Bone marrow (tissue), 2 donors: ENCODE measurements around the gene PGM5.

Source experiments
- DNase-seq, 2 donors: peaks; one replicate each; lab custom pipeline; 2025; lab: John Stamatoyannopoulos, UW

The PGM5 gene

DNA sequence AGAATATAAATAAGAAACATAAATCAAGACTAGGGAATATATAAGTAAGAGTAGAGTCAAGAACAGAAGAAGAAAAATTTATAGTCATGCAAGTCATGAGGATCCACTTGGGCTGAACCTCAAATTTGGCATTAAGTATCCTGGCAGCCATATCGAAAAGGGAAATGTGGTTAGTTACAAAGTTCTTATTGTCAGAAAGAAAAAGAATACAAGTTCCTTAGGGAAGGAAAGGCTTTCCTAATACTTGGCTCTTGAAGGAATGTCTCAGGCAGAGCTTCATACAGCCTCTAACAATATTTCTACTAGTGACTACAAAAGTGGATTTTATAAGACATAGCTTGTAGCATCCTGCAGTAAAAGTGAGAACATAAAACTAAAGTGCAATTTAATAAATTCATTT, 138.8 kb downstream of the PGM5 start:
- no peak for DNase-seq

DNA sequence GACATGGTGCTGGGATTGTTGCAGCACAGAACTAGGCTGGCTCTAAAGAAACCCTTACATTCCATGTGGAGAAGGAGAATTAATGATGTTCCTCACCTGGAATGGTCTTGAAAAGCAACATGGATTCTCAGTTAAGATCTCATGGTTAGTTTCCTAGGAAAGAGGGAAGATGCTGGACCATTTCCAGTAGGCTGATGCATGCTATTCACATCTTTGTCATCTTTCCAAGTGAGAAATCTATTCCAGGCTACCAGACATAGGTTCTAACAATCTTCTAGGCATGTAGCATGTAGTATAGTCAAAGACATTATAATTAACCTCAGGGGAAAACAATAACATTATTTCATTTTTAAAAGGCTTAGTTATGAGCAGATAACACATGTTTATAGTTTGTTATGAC, 139.9 kb downstream of the PGM5 start:
- no peak for DNase-seq

DNA sequence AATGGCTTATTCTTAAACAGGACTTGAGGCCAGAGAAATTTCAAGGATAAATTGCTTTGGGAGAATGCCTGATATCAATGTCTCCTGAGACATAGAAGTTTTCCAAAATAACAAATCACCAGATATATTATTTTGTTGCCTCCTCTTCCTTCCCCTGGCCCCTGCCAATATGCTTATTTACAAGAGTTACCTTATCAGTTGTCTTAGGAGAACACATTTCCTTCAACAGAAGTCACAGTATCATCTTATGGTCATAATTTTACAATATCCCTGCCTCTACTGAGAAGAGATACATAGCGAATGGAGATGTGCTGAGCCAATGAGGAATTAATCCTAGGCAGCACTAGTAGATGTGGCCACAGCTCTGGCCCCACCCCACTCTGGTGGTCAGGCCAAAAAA, 141.2 kb downstream of the PGM5 start:
- DNase-seq = no peak

DNA sequence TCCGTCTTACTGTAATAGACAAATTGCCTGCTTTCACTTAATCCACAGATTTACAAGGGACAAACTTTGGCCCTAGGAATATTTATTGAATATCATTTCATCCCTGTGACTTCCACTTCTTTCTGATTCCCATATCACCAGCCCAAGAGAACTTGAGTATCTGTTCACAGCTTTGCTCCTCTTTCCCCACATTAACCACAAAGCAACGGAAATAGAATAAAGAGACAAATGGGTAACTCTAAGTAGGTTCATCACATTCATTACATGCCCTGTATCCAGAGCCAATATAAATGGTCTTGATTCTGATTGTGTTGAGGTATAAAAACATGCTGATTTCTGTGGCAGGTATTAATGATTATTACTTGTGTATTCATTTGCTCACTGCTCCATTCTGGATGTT, 142.4 kb downstream of the PGM5 start:
- no peak for DNase-seq

DNA sequence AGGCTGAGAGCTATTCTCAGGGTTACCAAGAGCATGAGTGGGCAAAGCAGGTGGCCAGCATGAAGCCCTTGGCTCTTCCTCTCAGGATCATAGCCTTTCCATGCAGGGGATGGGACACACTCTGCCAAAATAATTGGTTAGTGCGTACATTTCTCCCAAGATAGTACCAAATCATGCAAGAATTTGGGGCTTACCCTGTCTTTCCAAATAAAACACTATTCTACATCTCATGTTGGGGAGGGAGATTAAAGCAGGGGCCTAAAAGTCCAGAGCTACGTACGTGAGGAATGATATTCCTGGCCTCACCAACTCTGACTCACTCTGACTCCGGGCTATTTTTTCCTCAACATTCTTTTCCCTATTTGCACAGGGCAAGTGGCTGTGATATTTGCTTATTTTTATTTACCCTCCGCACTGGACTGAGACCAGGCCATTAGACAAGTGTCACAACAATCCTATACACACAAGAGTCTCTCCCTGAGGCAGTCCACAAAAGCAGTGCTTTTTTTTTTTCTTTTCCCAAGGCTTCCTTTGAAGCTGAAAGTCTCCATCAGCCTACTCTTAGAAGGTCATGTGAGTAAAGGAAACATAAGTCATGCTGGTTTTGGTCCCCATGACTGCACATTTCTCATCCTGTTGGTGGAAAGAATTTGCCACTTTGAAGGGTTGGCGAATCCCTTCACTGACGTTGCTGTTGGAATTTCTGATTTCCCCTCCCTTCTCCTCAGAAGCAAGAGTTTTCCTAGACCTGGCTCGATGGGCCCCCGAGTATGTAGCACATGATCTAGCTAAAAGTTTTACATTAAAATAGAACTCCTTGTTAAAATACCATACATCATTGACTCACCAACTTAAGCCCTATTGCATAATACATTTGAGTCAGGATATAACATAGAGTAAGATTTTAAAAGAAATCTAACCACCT, 144.3 kb downstream of the PGM5 start:
- DNase-seq = no peak

DNA sequence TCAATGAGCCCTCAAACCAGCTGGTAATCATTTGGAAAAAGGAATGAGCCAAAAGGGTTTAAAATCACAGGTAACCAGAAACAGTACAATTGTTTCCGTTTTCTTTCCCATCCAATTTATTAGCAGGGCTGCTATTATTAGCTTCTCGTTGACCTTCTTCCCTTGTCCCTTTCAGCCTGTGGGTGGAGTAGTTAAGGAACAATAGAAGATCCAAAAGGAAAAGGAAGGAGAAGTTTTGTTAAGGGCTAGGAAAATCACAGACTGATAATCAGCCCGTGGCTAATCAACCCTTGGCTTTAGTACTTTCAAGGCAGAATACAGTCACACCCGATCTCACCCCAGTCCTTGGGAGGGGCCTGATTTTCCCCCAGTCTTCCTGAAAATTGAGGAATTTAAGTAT, 145.9 kb downstream of the PGM5 start:
- no peak for DNase-seq

DNA sequence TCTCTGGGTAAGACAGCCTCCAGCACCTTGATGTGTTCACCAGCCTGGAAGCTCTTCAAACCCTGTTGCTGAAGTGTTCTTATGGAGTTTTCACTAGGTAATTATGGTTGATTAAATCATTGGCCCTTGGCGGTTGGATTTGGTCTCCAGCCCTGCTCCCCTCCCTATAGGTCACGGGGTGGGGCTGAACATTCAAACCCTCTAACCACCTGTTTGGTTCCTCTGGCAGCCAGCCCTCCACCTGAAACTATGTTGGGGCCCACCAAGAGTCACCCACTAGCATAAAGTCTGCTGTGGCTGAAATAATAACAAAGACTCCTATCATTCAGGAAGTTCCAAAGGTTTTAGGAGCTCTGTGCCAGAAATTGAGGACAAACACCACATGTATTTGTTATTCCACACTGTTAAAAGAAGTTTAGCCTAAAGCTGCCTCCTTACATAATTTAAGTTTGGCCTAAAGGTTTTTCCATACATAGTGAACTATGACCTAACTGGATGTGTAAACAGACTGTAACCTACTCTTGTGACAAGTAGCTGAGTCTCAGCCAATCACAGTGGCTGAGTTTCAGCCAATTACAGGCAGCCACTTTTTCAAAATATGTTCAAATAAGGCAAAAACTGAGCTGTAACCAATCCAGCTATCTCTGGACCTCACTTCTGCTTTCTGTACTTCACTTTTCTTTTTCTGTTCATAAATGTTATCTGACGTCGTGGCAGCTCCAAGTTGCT, 149.4 kb downstream of the PGM5 start:
- peak in 1 of 2 donors; percentile 49 for DNase-seq

DNA sequence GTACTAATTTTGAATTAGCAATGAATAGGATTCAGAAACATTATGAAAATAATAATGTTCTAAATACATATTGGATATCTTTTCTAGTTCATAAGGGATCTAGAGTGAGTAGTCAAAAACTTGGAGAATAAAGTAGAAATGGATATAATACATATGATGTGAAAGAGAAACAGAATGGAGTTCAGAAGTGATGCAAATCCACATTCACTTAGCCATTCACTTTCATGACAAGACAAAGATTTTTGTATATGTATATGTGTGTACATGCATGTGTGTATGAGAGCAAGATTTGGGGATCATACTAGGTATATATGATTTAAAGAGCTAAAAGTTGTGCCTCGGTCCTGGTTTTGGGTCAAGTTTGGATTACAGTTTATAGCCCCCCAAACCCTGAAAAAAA, 150.1 kb downstream of the PGM5 start:
- DNase-seq = no peak

DNA sequence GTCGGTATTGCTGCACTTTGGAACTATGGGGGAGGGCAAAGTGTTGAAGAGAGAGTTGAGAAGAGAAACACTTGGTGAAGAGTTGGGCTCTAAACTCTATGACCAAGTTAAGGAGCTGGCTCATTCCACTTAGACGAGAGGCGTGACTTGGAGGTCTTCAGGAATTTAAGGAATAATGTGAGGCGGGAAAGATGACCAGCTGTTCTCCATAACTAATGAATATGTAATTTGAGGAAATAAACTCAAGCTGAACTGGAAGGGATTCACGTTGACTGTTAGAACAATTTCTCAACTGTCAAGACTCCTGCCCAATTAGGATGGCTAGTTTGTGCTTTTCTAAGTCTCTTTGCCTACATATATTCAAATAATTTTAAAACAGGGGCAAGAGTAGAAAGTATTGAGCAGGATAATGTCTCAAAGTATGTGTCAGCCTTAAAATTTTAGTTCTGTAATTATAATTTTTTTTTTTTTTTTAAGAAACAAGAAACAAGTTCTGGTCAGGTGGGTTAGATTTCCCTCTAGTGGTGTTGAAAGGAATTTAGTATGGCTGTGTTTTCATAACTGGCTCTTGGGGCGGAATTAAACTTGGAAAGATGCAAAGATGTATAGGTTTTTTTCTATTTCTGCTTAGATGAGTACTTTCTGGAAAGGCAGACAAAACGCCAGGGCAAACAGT, 150.9 kb downstream of the PGM5 start:
- DNase-seq = peak in 1 of 2 donors; percentile 44

DNA sequence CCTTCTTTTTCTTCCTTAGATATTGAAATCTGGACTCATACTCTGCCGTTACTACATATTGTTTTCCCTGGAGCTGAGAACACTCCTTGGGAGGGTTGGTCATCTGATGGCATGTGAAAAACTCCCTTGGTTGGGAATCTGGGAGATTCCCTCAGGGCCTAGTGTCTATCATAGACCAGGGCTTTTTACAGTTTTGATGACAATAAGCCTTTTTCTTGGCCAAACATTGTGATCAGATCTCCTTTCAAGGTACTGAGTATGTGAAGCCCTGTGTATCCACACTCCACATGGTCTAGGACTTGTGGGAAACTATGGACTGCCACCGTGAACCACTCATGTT, 151.4 kb downstream of the PGM5 start:
- DNase-seq = no peak

DNA sequence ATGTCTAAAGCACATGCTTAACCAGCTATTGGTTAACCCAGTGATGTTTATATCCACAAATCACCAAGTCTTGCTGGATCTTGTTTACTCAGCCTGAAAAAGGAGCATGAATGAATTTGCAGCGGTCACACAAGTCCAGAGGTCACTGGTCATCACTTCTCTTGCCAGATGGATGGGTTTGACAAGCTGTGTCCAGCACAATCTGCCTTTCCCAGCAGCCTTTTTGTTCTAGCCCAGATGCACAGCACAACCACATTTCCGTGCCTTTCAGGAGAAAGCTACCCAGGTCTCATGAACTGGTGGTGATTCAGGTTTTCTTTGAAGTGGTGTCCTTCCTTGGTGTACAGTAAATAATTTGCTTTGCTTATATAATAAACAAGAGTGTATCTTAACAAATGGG, 152.1 kb downstream of the PGM5 start:
- DNase-seq = no peak

DNA sequence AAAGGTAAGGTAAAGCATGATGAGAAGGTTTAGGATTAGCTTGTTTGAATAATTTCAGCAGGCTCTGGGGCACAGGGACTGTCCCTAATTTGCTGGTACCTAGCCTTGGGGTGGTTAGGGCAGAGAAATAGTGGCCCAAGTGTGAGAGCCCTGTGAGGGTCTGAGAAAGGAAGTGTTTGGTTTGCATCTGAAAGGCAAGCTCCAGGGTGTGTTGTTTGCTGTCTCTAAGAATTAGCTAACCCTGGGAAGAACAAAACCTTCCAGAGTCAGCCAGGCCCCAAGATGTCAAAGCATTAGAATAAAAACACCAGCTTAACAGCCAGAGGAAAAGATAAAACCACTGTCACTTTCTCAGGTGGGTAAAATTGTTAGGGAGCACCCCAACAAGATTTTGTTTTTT, 153.3 kb downstream of the PGM5 start:
- DNase-seq = no peak

DNA sequence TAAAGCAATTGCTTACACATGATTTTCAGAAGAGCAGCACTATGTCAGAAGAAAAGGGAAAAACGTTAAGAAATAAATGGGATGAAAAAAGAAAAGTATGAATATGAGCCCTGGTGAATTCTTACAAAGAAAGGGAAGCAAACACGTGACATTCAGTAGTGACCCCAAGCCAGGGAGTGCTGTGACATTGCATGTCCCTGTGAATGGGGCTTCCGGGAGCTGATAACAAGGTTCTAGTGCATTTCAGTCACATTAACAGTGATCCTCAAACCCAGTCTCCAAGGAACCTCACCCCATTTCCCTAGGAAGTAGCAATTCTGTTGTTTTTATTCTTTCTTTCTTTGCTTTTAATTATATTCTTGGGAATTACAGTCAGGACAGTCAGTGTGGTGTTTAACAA, 157.0 kb downstream of the PGM5 start:
- no peak for DNase-seq

DNA sequence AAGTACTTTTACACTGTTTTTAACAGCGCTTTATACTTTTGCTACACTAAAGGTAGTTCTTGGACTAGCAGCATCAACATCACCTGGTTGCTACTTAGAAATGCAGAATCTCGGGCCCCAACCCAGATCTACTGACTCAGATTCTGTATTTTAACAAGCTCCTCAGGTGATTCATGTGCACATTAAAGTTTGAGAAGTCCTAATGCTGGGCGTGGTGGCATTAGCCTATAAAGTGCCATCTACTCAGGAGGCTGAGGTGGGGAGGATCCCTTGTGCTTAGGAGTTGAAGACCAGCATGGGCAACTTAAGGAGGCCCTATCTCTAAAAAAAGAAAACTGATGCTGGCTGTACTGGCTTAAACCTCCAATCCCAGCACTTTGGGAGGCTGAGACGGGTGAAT, 157.6 kb downstream of the PGM5 start:
- DNase-seq = no peak

DNA sequence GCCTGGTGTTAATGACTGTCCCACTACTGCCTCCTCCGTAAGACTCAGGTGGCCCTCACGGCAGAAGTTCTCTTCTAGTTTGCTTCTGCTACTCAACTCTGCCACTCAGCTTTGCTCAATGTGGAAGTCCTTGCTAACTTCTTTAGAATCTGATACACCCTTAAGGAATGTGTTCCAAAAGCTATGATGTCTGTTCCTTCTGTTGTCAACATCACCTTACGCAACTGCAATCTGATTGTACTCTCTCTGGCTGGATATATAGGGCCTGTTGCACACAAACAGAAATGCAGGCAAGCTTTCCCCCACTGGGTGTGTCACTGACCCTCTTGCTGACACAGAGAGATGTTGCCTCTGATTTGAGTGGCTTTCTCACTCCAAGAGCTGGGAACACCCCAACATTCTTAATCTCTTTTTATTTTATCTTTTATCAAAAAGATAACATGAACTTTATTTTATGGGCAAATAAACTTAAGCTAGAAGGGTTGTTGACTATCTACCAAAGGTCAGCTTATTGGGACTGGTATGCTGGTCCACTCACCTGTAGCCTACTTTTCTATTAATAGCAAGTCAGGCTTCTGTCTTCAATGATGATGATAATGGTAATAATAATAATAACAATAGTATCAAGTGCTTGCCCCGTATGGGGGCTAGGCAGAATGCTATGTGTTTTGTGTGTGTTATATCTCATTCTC, 159.1 kb downstream of the PGM5 start:
- DNase-seq = no peak

DNA sequence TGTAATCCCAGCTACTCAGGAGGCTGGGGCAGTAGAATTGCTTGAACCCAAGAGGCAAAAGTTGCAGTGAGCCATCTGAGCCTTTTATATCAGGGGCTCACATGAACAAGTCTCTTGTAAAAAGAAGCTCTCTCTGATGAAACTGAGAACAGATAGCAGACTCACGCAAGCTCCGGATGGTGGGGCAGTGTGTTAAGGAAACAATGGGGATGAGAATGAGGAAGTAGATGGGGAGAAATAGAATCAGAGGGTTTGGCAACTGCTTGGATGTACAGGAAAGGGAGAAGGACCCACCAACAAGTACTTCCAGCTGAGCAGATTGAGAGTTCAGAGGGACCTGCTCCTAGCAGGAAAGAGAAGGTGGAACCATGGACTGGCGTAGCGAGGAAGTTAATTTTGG, 165.7 kb downstream of the PGM5 start:
- DNase-seq = peak in 1 of 2 donors; percentile 86

DNA sequence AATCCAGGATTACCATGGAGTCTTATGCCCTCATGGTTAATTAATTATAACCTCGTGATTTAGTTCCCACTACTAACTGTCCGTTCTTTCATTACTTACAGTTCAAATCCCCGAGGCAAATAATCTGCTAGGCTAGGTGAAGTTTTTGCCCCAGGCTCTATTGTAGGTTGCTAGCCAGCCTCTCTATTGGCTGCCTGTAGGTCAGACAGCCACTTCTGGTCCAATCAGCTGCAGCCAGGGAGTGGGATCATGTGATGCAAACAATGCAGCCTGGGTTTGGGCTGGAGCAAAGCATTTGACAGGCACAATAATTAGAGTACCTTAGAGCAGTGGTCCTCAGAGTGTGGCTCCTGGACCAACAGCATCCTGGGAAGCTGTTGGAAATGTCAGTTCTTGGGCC, 166.5 kb downstream of the PGM5 start:
- no peak for DNase-seq

DNA sequence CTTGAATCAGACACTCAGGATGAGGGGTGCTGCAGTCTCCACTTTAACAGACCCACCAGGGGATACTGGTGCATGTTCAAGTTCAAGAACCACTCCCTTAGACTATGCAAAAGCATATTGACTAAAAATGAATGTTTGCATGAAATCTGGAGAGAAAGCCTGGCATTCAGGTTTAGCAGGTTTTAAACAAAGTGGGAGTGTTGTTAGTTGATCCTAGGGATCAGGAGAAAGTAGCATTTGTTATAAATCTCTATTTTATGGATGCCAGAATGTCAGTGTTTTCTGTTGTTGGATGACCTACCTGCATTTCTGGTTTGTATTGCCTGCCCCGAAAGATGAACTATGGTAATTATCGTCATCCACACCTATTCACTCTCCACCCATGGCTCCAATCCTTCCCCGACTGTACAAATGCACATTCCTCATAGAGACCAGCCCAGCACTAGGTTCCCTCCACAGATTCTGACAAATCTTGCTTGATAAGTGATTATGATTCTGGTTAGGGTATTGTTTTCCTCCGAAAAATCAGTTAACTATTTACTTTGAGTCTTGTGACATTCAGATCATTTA, 167.0 kb downstream of the PGM5 start:
- no peak for DNase-seq

DNA sequence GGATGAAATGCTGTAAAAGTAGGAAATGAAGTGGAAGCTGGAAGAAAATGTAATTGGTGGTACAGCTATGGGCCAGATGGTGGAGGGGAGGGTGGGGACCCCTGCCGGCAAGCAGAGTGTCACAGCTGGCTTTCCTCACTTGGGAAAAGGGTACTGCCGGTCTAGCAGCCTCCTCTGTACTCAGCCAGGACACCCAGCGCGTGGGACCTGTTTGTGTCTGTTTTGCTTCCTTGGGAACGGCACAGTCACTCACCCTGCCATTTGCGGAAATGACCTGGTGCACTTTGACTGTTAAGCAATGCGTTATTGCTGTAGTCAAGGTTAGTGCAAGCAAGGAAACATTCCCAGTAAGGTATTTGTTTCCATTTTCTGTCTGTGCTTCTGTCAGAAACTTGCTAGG, 174.2 kb downstream of the PGM5 start:
- no peak for DNase-seq

DNA sequence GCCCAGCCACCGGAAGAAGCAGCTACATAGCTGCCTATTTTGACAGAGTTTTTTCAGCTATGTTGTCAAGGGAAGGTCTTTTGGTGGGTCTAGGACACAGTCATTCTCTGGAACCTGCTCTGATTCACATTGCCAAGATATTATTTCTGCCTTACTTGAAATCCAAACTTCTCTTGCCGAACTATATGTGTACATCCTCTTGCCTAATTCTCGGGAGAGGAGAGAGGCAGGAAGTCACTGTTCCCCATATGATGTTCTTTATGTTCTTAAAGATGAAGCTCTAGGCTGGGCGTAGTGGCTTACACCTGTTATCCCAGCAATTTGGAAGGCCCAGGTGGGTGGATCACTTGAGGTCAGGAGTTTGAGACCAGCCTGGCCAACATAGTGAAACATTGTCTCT, 175.7 kb downstream of the PGM5 start:
- no peak for DNase-seq

DNA sequence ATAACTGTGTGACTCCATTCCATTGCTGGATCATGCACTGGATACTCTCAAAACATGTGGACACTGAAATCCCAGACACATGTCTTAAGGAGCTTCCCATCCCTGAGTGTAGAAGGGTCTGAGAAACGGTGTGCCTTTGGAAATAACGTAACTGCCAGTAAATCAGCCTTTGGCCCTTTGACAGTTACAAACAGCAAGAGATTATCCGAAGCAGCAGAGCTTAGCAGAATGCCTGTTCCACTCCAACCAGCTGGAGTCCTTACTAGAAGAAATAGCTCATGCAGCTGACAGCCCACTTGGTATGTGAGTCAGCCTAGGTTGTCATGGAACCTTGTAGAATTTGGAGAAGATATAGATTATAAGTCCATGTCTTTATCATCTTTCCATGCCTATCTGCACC, 177.3 kb downstream of the PGM5 start:
- no peak for DNase-seq
